Suprapubic skin (tissue), 4 donors: ENCODE data around the gene TNNT2.

Experiments used
- EP300 ChIP-seq: sonication (generic); formaldehyde crosslinking; IDR thresholded peaks from one replicate; pipeline ENCODE4 v1.6.1; 2017; ENCODE audit warnings: antibody characterized with exemption
- POLR2A ChIP-seq, 2 donors: fragments of 450-650 bp; IDR thresholded peaks; one replicate each; pipeline ENCODE4 v1.6.1; 2017; ENCODE audit warnings: antibody characterized with exemption in 2 of 2, mild to moderate bottlenecking in 2 of 2, moderate library complexity in 2 of 2
- POLR2AphosphoS5 ChIP-seq, 3 donors: sonication (generic); formaldehyde crosslinking; IDR thresholded peaks; one replicate each; pipeline ENCODE4 v1.6.1; 2017; ENCODE audit warnings: antibody characterized with exemption in 3 of 3
- TF ChIP-seq, protein P1 (sequence below), 2 donors: fragments of 200-600 bp in 1 of 2; fragments of 450-650 bp in 1 of 2; sonication (generic) in 1 of 2; IDR thresholded peaks; one replicate each; pipeline ENCODE4 v1.5.1; 2016 to 2019; ENCODE audit warnings: antibody characterized with exemption in 2 of 2, mild to moderate bottlenecking in 1 of 2, moderate library complexity in 1 of 2

DNA sequence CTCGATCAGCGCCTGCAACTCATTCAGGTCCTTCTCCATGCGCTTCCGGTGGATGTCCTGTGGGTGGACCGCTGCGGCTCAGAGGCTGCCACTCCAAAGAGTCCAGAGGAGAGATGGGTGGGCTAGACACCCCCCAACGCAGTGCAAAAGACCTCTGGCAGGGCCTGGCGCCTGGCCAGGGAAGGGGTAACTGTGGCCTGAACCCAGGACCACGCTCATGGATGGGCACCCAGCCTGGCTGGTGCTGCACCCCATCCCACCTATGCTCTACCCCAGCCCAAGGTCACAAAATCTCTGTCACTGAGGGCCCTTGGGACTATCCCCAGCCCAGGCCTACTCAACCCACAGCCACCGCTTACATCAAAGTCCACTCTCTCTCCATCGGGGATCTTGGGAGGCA lies 12.2 kb downstream of the TNNT2 start:
- TF ChIP-seq, protein P1, sequence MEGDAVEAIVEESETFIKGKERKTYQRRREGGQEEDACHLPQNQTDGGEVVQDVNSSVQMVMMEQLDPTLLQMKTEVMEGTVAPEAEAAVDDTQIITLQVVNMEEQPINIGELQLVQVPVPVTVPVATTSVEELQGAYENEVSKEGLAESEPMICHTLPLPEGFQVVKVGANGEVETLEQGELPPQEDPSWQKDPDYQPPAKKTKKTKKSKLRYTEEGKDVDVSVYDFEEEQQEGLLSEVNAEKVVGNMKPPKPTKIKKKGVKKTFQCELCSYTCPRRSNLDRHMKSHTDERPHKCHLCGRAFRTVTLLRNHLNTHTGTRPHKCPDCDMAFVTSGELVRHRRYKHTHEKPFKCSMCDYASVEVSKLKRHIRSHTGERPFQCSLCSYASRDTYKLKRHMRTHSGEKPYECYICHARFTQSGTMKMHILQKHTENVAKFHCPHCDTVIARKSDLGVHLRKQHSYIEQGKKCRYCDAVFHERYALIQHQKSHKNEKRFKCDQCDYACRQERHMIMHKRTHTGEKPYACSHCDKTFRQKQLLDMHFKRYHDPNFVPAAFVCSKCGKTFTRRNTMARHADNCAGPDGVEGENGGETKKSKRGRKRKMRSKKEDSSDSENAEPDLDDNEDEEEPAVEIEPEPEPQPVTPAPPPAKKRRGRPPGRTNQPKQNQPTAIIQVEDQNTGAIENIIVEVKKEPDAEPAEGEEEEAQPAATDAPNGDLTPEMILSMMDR (IDR thresholded peaks at IDR 0.05), result no peak
- TF ChIP-seq POLR2AphosphoS5 (IDR thresholded peaks at IDR 0.05), result no peak
- no peak for TF ChIP-seq POLR2A (IDR thresholded peaks at IDR 0.05)
- no peak for TF ChIP-seq EP300
